GM12874 (cell line): ENCODE results near the gene DCDC2.

Source experiments
- CTCF ChIP-seq: IDR thresholded peaks from 2 replicates; pipeline ENCODE4 v1.5.1; 2011; ENCODE audit warnings: low read depth, mild to moderate bottlenecking, control low read depth, low read length, moderate library complexity; ENCODE audit not compliant: insufficient read depth

DCDC2 gene

GRCh38 chr6:24272553-24272952 is 85.3 kb downstream of the DCDC2 start:
- no peak for TF ChIP-seq CTCF

GRCh38 chr6:24272148-24272547 is 85.7 kb downstream of the DCDC2 start:
- no peak for TF ChIP-seq CTCF

DNA sequence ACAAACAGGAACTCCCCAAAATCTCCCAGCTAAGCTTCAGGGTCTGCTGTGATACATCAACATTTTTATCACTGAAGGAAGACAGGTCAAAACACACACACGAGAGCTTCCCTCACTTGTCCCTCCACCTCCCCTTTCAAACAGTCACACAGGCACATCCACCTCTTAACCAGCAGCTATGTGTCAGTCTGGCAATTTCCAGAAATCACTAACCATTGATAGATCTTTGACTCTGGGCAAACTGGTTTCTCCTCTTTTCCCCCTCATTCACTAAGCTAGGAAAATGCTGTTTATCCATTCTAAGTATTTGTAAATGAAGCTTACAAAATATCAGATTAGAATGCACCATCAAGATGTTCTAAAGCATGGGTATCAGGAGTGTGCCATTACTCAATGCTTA is 87.8 kb downstream of the DCDC2 start:
- no peak for TF ChIP-seq CTCF

DNA sequence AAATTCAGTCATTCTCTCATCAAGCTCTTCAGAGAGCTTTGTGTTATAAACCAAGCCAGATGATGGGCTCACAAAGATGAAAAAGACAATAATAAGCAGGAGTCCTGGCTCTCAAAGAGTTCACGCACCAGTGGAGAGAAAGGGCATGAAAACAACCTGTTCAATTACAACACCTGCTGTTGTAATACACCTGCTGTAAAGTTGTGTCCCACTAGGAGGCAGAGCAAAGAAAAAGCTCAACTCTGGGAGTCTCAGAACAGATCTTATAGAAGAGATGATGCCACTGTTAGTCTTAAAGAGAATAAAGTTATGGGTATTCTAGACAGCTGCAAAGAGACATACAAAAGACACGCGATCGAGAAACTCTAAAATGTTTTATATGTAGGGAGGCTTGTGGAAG is 100.6 kb downstream of the DCDC2 start:
- TF ChIP-seq CTCF: no peak

DNA sequence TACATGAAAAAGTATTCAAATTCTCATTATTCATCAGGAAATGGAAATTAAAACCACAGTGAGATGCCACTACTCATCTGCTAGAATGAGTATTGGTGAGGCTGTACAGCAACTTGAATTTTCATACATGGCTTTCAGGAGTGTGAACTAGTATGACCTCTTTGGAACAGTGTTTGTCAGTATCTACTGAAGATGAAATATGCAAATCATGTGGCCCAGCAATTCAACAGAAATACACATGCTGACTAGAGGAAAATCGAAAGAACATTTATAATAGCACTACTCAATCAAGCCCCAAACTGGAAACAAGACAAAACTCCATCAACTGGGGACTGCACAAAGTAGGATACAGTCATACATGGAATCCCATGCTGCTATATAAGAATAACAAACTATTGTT is 102.2 kb downstream of the DCDC2 start:
- TF ChIP-seq CTCF: no peak

DNA sequence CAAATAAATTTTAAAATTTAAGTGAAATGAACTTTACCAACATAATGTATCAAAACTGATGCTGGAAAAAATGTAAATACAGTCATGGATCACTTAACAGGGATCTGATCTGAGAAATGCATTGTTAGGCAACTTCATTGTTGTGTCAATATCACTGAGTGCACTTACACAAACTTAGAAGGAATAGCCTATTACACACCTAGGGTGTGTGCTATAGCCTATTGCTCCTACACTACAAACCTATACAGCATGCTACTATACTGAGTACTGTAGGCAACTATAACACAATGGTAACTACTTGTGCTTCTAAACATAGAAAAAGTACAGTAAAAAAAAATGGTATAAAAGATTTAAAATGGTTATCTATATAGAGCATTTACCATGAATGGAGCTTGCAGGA is 104.5 kb downstream of the DCDC2 start:
- no peak for TF ChIP-seq CTCF

- TF ChIP-seq CTCF: no peak
These were observed 105.6 kb downstream of the DCDC2 start for GRCh38 chr6:24252280-24252679.

- no peak for TF ChIP-seq CTCF
These were observed 106.5 kb downstream of the DCDC2 start for GRCh38 chr6:24251339-24251738.
